Choroid plexus epithelial cell (primary cell): ENCODE measurements around the gene MTG2.
A peak's percentile ranks its signal among the peaks of the same experiment; 100 is the strongest.

Experiments used
- DNase-seq: peaks from one replicate; pipeline ENCODE4 v3.0.0-alpha.2; 2010; ENCODE audit warnings: low read depth
- H3K4me3 ChIP-seq: 2 replicates; pipeline ENCODE4 v1.5.1; 2011; ENCODE audit warnings: low read depth, mild to moderate bottlenecking, control low read depth, low read length, moderate library complexity
- TF ChIP-seq, protein P1 (sequence below): conservative IDR thresholded peaks from 2 replicates; pipeline ENCODE4 v1.5.1; 2011; ENCODE audit warnings: low read depth, mild to moderate bottlenecking, control low read depth, inconsistent platforms, low read length, moderate library complexity

Gene MTG2

GRCh38 chr20:62176866-62177265 lies 6.0 kb upstream of the MTG2 start:
- no peak overlapping the region for H3K4me3 ChIP-seq
- TF ChIP-seq, protein P1, sequence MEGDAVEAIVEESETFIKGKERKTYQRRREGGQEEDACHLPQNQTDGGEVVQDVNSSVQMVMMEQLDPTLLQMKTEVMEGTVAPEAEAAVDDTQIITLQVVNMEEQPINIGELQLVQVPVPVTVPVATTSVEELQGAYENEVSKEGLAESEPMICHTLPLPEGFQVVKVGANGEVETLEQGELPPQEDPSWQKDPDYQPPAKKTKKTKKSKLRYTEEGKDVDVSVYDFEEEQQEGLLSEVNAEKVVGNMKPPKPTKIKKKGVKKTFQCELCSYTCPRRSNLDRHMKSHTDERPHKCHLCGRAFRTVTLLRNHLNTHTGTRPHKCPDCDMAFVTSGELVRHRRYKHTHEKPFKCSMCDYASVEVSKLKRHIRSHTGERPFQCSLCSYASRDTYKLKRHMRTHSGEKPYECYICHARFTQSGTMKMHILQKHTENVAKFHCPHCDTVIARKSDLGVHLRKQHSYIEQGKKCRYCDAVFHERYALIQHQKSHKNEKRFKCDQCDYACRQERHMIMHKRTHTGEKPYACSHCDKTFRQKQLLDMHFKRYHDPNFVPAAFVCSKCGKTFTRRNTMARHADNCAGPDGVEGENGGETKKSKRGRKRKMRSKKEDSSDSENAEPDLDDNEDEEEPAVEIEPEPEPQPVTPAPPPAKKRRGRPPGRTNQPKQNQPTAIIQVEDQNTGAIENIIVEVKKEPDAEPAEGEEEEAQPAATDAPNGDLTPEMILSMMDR = no peak
- DNase-seq = no peak

DNA sequence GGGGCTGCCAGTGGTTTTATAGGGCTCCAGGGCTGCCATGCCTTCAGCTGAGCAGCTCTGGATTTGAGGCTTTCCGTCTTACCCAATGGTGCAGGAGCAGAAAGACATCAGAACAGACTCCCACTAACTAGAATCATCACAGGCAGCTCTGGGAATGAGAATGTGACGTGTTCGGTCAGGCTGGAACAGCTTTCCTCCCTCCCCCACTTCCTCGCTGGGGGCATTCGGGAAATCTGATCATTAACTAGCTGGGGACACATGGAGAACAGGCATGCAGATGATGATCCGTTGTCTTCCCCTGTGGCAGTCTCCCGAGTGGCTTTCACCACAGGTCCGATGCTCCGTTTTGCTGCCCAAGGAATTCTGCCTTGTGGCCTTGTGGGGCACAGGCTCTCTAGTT lies 5.5 kb upstream of the MTG2 start:
- DNase-seq = no peak
- H3K4me3 ChIP-seq = no peak overlapping the region
- TF ChIP-seq, protein P1 = no peak

- DNase-seq = no peak
- H3K4me3 ChIP-seq = no peak overlapping the region
- TF ChIP-seq, protein P1 = no peak
These were observed 4.3 kb upstream of the MTG2 start for GRCh38 chr20:62178316-62179161.

- H3K4me3 ChIP-seq = no peak overlapping the region
- TF ChIP-seq, protein P1 = no peak
- no peak for DNase-seq
These were observed 3.7 kb upstream of the MTG2 start for GRCh38 chr20:62179162-62179504.

DNA sequence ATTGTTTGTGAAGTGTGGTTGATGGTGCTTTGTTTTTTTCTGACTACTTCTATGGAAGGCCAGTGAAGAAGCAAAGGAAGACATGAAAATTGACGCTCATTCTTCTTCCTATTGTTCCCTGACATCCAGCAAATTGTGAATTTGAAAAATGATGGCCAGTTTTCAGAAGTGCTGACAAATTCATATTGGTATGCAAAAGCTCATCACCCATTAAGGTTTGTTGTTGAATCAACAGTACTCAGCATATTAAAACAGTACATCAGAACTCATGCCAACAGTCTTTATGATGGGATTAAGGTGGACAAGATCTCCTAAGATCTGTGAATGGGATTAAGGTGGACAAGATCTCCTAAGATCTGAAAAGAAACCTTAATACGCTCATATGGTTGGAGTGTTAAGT lies 1.0 kb upstream of the MTG2 start:
- no peak for DNase-seq
- H3K4me3 ChIP-seq = peak overlapping the region; percentile 97
- TF ChIP-seq, protein P1 = no peak

DNA sequence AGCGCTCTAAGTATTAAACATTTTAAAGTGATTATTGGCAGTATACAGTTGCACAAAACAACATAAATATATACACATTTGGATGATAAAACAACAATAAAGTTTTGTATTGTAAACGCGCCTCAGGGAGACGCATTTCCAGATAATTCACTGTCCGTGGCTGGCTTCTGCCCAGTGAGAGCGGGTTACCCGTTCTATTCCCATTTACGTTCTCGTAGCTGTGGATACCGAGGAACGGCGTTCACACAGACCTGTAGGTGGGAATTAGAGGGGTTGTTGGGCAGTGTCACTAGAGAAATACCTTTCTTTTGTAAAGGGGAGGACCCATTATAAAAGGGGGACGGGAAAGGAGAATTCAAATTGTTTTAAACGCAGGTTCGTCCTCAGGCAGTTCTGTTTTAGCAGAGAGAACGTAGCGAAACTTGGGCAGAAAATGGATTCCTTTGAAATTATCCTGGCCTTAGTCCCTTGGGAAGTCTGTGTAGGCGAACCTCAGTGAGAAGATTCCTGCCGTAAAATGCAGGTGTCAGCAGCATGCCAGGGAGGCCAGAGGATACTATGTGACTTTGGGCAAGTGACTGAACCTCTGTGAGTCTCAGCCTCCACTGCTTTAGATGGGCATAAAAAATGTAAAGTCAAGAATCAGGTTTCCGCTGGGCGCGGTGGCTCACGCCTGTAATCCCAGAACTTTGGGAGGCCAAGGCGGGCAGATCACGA lies 756 bp downstream of the MTG2 start:
- no peak for DNase-seq
- TF ChIP-seq, protein P1 = no peak
- H3K4me3 ChIP-seq = peak overlapping the region; percentile 97
